Measurements from ENCODE around the gene AGO1. TPM values are rescaled to one million over a fixed set of nuclear protein-coding genes. Genes with fewer than 3 reads are reported as not detected.

Gene AGO1
- 7.0 and 10.6 TPM in 2 replicates for polyA plus RNA-seq (2011; rRNA removed)
- 4.3 and 5.4 TPM in 2 replicates for polyA plus RNA-seq (2012; cell fraction: cytosol; rRNA removed)
- polyA plus RNA-seq (2012; cell fraction: nucleus; rRNA removed) = 4.7 and 4.9 TPM in 2 replicates
- 5.2 to 5.7 TPM (median 5.6 TPM) in 3 replicates for polyA plus RNA-seq (2017; fragmentation: RNase III; extraction: RNeasy Plus Mini Kit Qiagen cat#74134 plus additional on column Dnase treatment)
- 39.4 and 43.1 TPM in 2 replicates for polyA minus RNA-seq (2011; rRNA and poly(A)+ RNA removed)

DNA sequence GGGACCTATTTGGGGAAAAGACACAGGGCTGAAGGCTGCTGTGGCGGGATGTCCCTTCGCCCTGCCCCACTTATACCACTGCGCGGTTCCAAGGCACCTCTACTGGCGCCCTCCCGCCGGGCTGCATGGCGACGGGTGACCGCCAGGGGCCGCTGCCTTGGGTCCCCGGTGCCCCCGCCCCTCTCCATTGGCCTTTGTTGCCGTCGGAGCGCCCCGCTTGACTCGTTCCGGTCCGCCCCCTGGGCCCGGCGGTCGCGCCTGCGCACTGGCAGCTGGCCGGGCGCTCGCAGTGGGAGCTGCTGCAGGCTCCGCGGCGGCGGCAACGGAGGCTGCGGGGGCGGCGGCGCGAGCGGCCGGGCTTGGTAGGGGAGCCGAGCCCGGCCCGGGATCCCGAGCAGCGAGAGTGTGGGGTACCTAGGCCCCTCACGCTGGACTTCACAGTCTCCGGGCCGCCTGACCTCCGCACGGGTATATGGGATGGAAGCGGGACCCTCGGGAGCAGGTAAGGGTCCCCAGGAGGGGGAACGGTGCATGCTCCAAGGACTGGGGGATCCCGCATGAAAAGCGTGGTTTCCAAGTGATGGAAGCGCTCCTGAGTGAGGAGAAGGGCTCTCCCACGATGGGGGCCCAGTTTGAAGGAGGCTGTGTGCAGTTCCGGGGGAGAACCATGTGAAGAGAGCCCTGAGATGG, at the start of gene AGO1:
AGO1 (plus strand) TSS at position 265 of the 690 bp plus-strand sequence; CDS start at position 478, 213 bp downstream.
- peak within 1 kb of the TSS; percentile 69 for H3K4me2 ChIP-seq
- no peaks in the 10 kb centered on the region for H3K9me3 ChIP-seq
- ATAC-seq = peak; percentile 96 to 97
- FAIRE-seq = no peak
- WGBS (ENCODE audit: missing lambda C conversion rate) = 0% methylated on average over 1 of the region's 58 CpGs
- CTCF ChIA-PET = interaction anchor here (0.6 to 3.1 kb wide), 18 partner anchors 9 to 1766 kb away, joined by 3 to 25 read pairs (median 4); no protein-coding TSS in a partner anchor
- DNase-seq (ENCODE audit: low read depth in 1 of 2, low spot score in 1 of 2) = peak; percentile 90
- POLR2A ChIA-PET = no interaction called here
- peak within 1 kb of the TSS; percentile 92 to 93 for H3K27ac ChIP-seq
- TF ChIP-seq, protein P1, sequence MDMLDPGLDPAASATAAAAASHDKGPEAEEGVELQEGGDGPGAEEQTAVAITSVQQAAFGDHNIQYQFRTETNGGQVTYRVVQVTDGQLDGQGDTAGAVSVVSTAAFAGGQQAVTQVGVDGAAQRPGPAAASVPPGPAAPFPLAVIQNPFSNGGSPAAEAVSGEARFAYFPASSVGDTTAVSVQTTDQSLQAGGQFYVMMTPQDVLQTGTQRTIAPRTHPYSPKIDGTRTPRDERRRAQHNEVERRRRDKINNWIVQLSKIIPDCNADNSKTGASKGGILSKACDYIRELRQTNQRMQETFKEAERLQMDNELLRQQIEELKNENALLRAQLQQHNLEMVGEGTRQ (IDR thresholded peaks at IDR 0.05) = no peak
- 0 out of 2 replicates have a peak, but pooled peaks have one; percentile 51 for TF ChIP-seq MAZ (IDR thresholded peaks at IDR 0.05; ENCODE audit: borderline replicate concordance, low read depth, low read length)
- no peak for TF ChIP-seq FOSL2 (IDR thresholded peaks at IDR 0.05)
- no peak for TF ChIP-seq FOSL2 (CRISPR knock-in tag; IDR thresholded peaks at IDR 0.05)
- TF ChIP-seq RCOR1 (IDR thresholded peaks at IDR 0.05; ENCODE audit: low read depth, low read length) = no peak
- TF ChIP-seq JUN (IDR thresholded peaks at IDR 0.05) = 0 out of 5 replicates have a peak, but pooled peaks of 1 of the 2 experiments have one; percentile 38
- peak in 1 of 2 experiments; percentile 4; a peak in 1 of 5 replicates for TF ChIP-seq RAD21 (conservative IDR thresholded peaks at IDR 0.05 in 1 of 2, IDR thresholded peaks at IDR 0.05 in 1 of 2)
- peak; percentile 74 for TF ChIP-seq POLR2A (IDR thresholded peaks at IDR 0.05; ENCODE audit: low read length)
- TF ChIP-seq PHF8 (IDR thresholded peaks at IDR 0.05; ENCODE audit: borderline replicate concordance, low read depth) = peak; percentile 33; the same call in 1 of the 2 replicates
- TF ChIP-seq, protein P2, sequence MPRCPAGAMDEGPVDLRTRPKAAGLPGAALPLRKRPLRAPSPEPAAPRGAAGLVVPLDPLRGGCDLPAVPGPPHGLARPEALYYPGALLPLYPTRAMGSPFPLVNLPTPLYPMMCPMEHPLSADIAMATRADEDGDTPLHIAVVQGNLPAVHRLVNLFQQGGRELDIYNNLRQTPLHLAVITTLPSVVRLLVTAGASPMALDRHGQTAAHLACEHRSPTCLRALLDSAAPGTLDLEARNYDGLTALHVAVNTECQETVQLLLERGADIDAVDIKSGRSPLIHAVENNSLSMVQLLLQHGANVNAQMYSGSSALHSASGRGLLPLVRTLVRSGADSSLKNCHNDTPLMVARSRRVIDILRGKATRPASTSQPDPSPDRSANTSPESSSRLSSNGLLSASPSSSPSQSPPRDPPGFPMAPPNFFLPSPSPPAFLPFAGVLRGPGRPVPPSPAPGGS (IDR thresholded peaks at IDR 0.05) = peak; percentile 28; the same call in 1 of the 3 replicates
- TF ChIP-seq, protein P3, sequence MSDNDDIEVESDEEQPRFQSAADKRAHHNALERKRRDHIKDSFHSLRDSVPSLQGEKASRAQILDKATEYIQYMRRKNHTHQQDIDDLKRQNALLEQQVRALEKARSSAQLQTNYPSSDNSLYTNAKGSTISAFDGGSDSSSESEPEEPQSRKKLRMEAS (IDR thresholded peaks at IDR 0.05) = peak; percentile 51
- TF ChIP-seq, protein P4, sequence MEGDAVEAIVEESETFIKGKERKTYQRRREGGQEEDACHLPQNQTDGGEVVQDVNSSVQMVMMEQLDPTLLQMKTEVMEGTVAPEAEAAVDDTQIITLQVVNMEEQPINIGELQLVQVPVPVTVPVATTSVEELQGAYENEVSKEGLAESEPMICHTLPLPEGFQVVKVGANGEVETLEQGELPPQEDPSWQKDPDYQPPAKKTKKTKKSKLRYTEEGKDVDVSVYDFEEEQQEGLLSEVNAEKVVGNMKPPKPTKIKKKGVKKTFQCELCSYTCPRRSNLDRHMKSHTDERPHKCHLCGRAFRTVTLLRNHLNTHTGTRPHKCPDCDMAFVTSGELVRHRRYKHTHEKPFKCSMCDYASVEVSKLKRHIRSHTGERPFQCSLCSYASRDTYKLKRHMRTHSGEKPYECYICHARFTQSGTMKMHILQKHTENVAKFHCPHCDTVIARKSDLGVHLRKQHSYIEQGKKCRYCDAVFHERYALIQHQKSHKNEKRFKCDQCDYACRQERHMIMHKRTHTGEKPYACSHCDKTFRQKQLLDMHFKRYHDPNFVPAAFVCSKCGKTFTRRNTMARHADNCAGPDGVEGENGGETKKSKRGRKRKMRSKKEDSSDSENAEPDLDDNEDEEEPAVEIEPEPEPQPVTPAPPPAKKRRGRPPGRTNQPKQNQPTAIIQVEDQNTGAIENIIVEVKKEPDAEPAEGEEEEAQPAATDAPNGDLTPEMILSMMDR (IDR thresholded peaks at IDR 0.05) = peak; percentile 69
- TF ChIP-seq SMC3 (IDR thresholded peaks at IDR 0.05) = peak; percentile 36
- no peak for TF ChIP-seq BHLHE40 (IDR thresholded peaks at IDR 0.05; ENCODE audit: low read depth, low read length)
- TF ChIP-seq, protein P5, sequence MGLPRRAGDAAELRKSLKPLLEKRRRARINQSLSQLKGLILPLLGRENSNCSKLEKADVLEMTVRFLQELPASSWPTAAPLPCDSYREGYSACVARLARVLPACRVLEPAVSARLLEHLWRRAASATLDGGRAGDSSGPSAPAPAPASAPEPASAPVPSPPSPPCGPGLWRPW (IDR thresholded peaks at IDR 0.05) = no peak
- H3K4me3 ChIP-seq = peak within 1 kb of the TSS; percentile 98
- H3K4me1 ChIP-seq = peaks cover 24% of the 10 kb centered on the region; the same call in 2 of the 3 replicates

DNA sequence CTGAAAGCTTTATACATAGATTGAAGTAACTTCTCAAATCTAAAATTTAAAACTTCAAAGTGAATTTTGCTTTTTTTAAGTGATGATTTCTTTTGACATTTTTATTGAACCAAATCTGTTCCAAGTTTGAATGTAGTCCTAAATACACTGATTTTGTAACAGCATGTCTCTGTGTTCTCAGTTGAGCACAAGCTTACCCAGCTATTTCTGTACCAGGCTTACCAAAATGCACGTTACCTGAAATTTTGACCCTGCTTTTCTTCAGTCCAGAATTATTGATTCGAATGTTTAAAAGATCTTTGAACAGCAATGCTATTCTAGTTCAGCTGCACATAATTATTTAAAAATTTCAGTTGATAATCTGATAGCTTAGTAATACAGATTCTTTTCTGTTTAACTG, 49.6 kb upstream of the AGO1 start:
- no peaks in the 10 kb centered on the region for H3K9me3 ChIP-seq
- H3K27ac ChIP-seq = no peak overlapping the region
- no peaks in the 10 kb centered on the region for H3K4me1 ChIP-seq
- TF ChIP-seq, protein P1 (IDR thresholded peaks at IDR 0.05) = no peak
- TF ChIP-seq BHLHE40 (IDR thresholded peaks at IDR 0.05; ENCODE audit: low read depth, low read length) (no peak), RARB (CRISPR knock-in tag; IDR thresholded peaks at IDR 0.05) (no peak), EHF (CRISPR knock-in tag; IDR thresholded peaks at IDR 0.05) (no peak), ZNF302 (CRISPR knock-in tag; IDR thresholded peaks at IDR 0.05) (no peak), TP53 (CRISPR knock-in tag; IDR thresholded peaks at IDR 0.05) (no peak)
- TF ChIP-seq, protein P6, sequence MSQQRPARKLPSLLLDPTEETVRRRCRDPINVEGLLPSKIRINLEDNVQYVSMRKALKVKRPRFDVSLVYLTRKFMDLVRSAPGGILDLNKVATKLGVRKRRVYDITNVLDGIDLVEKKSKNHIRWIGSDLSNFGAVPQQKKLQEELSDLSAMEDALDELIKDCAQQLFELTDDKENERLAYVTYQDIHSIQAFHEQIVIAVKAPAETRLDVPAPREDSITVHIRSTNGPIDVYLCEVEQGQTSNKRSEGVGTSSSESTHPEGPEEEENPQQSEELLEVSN (IDR thresholded peaks at IDR 0.05; ENCODE audit: borderline replicate concordance, low read depth) = no peak
- ChIA-PET POLR2A (interaction anchor here (1.8 kb wide), 1 partner anchor 98 kb away, joined by 4 read pairs; no protein-coding TSS in a partner anchor), CTCF (interaction anchor here (0.6 kb wide), 1 partner anchor 36 kb away, joined by 3 read pairs; no protein-coding TSS in a partner anchor)
- no peak overlapping the region for H3K4me2 ChIP-seq
- FAIRE-seq (no peak), ATAC-seq (no peak), DNase-seq (ENCODE audit: low read depth in 1 of 2, low spot score in 1 of 2) (no peak)
- WGBS (ENCODE audit: missing lambda C conversion rate) = 81% methylated on average over 2 of the region's 2 CpGs
- H3K4me3 ChIP-seq = no peak overlapping the region

All from A549 (cell line).